NT2/D1 (cell line): ENCODE data around the gene ACP2.

Experiments
- DNase-seq: peaks from one replicate; pipeline ENCODE4 v3.0.0-alpha.2; 2011; ENCODE audit warnings: low read depth, low spot score
- H3K27me3 ChIP-seq: 2 replicates; pipeline ENCODE4 v1.6.0; 2011; ENCODE audit warnings: mild to moderate bottlenecking; ENCODE audit not compliant: insufficient read length, insufficient read depth
- H3K36me3 ChIP-seq: 2 replicates; pipeline ENCODE4 v1.6.1; 2011; ENCODE audit warnings: mild to moderate bottlenecking, low read length, mixed read lengths; ENCODE audit not compliant: insufficient read depth, insufficient read length
- H3K4me1 ChIP-seq: 2 replicates; pipeline ENCODE4 v1.5.1; 2011; ENCODE audit not compliant: insufficient read depth, insufficient read length
- H3K4me3 ChIP-seq: 2 replicates; pipeline ENCODE4 v1.5.1; 2011; ENCODE audit warnings: low read depth; ENCODE audit not compliant: insufficient read length
- H3K9ac ChIP-seq: 2 replicates; pipeline ENCODE4 v1.6.0; 2011; ENCODE audit warnings: low read depth; ENCODE audit not compliant: insufficient read length
- H3K9me3 ChIP-seq: 2 replicates; pipeline ENCODE4 v1.5.1; 2011; ENCODE audit warnings: mild to moderate bottlenecking, low read length; ENCODE audit not compliant: insufficient read depth
- SUZ12 ChIP-seq: IDR thresholded peaks from 2 replicates; pipeline ENCODE4 v1.6.1; 2011; ENCODE audit not compliant: insufficient read length, insufficient read depth; ENCODE audit errors: extremely low read depth
- YY1 ChIP-seq: IDR thresholded peaks from 2 replicates; pipeline ENCODE4 v1.6.1; 2011; ENCODE audit not compliant: insufficient read length, insufficient read depth
- ZNF274 ChIP-seq: IDR thresholded peaks from 2 replicates; pipeline ENCODE4 v1.6.1; 2011; ENCODE audit warnings: mild to moderate bottlenecking, low read depth, low read length

The ACP2 gene

DNA sequence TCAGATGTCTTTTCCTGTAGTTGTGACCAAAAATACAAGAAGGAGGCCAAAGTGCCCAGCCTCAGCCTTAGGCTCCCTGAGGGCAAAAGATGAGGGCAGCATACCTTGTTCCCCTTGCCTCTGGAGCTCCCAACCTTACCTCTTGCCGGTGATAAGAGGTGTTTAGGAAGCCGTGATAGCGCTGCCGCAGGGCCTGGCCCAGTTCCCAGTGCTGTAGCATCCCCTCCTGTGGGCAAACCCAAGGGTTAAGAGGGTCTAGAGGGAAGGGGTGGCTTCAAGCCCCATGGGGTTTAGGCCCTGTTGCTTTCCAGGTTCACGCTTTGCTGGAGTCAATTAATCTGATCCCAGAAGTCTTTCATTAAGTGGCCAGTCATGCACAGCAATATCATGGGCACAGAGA is 1.1 kb downstream of the ACP2 start:
- TF ChIP-seq YY1 = no peak
- no peak for TF ChIP-seq SUZ12
- no peak for TF ChIP-seq ZNF274
- Histone ChIP-seq H3K27me3 (no peaks in the 10 kb centered on the region), H3K4me1 (no peaks in the 10 kb centered on the region), H3K9ac (no peak overlapping the region), H3K9me3 (no peaks in the 10 kb centered on the region), H3K4me3 (no peak overlapping the region), H3K36me3 (peaks cover 53% of the 10 kb centered on the region)
- DNase-seq = no peak

DNA sequence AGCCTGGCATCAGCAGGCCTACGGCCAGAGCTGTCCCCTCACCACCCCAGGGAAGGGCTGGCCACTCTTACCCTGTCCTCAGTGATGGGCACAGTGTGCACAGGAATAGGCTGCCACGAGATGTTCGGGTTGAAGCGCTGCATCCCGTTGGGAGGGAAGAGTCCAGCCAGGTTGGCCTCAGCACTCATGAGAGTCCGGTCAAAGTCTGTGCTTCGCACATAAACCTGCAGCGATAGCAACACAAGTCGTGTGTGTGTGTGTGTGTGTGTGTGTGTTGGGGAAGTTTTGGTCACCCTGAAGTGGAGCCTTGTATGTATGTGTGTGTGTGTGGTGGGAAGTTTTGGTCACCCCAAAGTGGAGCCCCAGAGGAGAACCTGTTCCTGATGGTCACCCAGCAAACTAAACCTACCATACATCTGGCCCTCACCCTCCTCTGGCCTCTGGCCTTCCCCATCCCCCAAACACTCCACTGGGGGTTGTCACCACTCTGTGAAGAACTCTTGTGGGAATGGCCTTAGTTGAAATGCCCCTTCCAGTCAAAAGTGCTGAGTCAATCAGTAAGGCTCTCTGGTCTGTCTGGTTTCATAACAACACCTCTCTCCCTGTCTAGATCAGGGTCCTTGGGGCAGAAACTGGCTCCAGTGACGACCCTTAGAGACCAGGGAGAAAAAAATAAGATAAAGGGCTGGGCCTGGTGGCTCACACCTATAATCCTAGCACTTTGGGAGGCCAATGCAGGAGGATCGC is 2.8 kb downstream of the ACP2 start:
- Histone ChIP-seq H3K36me3 (peaks cover 65% of the 10 kb centered on the region), H3K9ac (no peak overlapping the region), H3K9me3 (no peaks in the 10 kb centered on the region), H3K4me1 (no peaks in the 10 kb centered on the region), H3K27me3 (no peaks in the 10 kb centered on the region), H3K4me3 (no peak overlapping the region)
- DNase-seq = no peak
- no peak for TF ChIP-seq ZNF274
- no peak for TF ChIP-seq YY1
- no peak for TF ChIP-seq SUZ12

DNA sequence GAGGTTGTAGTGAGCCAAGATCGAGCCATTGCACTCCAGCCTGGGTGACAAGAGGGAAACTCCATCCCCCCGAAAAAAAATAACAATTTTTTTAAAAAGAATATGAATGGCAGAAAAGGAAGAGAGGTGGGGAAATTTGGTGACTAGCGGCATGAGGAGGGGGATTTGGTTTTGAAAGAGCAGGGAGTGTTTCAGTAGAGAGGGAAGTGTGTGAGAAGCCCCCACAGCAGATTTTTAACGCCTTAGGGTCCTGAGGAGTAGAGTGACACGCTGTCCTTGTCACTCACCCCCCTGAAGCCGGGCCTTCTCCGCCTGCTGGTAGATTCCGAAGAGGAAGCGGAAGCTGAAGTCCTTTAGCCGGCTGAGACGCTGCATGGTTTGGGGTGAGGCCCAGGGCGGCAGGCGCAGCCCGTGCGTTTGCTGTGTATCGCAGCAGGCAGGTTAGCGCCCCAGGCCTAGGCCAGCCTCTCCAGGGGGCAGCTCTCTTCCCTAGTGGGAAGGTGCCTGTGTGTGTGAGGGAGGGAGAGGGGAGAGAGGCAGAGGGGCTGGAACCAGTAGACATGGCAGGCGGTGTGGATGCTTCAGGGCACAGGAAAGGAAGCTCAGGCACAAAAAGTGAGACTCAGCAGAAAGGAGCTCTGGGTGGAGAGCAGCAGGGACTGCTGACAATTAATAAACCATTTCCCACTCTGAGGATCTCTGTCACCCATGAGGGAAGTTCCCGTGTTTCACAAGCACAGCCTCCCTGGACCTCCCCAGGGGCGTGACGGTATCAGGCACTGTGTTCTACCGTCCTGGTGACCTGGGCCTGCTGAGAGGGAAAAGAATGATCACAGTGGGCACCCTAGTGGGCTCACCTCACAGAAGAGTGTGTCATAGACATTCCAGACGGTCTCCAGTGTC is 3.9 kb downstream of the ACP2 start:
- no peaks in the 10 kb centered on the region for H3K4me1 ChIP-seq
- TF ChIP-seq YY1 = no peak
- TF ChIP-seq SUZ12 = no peak
- TF ChIP-seq ZNF274 = no peak
- no peak overlapping the region for H3K9ac ChIP-seq
- DNase-seq = no peak
- H3K9me3 ChIP-seq = no peaks in the 10 kb centered on the region
- no peak overlapping the region for H3K4me3 ChIP-seq
- H3K36me3 ChIP-seq = peaks cover 67% of the 10 kb centered on the region
- H3K27me3 ChIP-seq = no peaks in the 10 kb centered on the region

DNA sequence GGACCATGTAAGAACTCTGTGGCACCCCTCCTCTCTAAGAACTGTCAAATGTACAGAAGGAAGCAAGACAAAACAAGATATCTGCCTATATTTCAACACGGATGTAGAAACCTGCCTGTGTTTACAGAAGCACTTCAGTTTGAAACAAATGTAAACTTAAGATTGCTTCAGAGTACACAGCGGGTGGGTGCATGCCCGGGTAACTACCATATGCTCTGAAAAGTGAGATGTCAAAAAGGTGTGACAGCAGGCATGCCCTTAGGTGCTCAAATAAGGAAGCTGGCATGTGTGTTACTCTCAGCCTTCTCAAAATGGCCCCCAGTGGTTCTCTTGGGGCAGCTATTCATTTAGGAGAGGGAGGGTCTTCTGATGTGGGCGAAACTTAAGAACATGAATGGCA is 5.2 kb downstream of the ACP2 start:
- TF ChIP-seq YY1 (no peak), ZNF274 (no peak), SUZ12 (no peak)
- Histone ChIP-seq H3K4me3 (no peak overlapping the region), H3K4me1 (no peaks in the 10 kb centered on the region), H3K36me3 (peaks cover 80% of the 10 kb centered on the region), H3K9ac (no peak overlapping the region), H3K27me3 (no peaks in the 10 kb centered on the region), H3K9me3 (no peaks in the 10 kb centered on the region)
- no peak for DNase-seq

GRCh38 chr11:47242596-47243192 is 5.9 kb downstream of the ACP2 start:
- no peak for DNase-seq
- TF ChIP-seq ZNF274 = no peak
- no peak for TF ChIP-seq SUZ12
- TF ChIP-seq YY1 = no peak
- Histone ChIP-seq H3K4me3 (no peak overlapping the region), H3K4me1 (peaks cover 3% of the 10 kb centered on the region), H3K9me3 (no peaks in the 10 kb centered on the region), H3K27me3 (no peaks in the 10 kb centered on the region), H3K9ac (no peak overlapping the region), H3K36me3 (peaks cover 85% of the 10 kb centered on the region)

DNA sequence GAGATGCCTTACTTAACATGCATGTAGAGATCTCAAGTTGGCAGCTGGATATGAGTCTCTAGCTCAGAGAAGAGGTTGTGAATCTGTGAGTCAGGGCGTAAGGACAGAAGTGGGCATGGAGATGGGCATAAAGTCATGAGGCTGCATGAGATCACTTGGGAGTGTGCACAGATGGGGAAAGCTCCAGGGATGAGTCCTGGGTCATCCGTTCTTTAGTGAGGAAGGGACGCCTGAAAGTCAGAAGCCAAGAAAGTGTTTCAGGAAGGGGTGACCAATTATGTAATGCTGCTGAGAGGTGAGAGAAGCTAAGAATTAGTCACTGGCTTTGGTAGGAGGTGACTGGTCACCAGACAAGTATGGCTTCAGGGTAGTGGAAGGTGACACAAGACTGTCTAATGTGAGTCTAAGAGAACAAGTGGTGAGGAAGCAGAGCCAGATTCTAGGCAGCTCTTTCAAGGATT is 6.7 kb downstream of the ACP2 start:
- TF ChIP-seq ZNF274 (no peak), SUZ12 (no peak), YY1 (no peak)
- no peaks in the 10 kb centered on the region for H3K27me3 ChIP-seq
- H3K9me3 ChIP-seq = no peaks in the 10 kb centered on the region
- no peak for DNase-seq
- peaks cover 3% of the 10 kb centered on the region for H3K4me1 ChIP-seq
- H3K4me3 ChIP-seq = no peak overlapping the region
- H3K9ac ChIP-seq = no peak overlapping the region
- peaks cover 79% of the 10 kb centered on the region for H3K36me3 ChIP-seq

DNA sequence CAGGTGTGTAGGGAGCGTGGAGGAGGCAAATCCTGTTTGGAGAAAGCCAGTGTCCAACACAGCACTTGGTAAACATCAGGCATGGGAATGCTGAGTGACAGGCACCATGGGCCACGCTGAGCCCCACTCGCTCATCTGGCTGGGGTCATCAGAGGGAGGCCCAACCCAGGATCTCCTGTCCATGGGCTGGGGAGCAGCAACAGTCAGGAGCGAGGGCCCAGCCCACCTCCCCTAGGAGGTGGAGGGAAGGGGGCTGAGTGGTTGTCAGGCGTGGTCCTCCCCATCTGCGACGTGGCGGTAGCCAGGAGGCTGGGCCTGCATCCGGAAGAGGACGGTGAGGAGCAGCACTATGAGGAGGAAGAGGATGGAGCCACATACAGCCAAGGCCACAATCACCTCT is 8.8 kb downstream of the ACP2 start:
- Histone ChIP-seq H3K9ac (no peak overlapping the region), H3K27me3 (no peaks in the 10 kb centered on the region), H3K36me3 (peaks cover 69% of the 10 kb centered on the region), H3K9me3 (no peaks in the 10 kb centered on the region), H3K4me1 (peaks cover 7% of the 10 kb centered on the region), H3K4me3 (no peak overlapping the region)
- no peak for DNase-seq
- no peak for TF ChIP-seq YY1
- TF ChIP-seq ZNF274 = no peak
- no peak for TF ChIP-seq SUZ12
